KMS-11 (cell line): ENCODE measurements around the gene USP36.
"Not testable (repeated sequence)": the region's sequence is repeated elsewhere in the genome, so short reads cannot be mapped to it uniquely, and the experiment has no call there.

ENCODE experiments used
- H2AFZ ChIP-seq: fragments of 200-600 bp; sonication (generic); 2 replicates; pipeline ENCODE4 v1.6.1; 2016; ENCODE audit warnings: antibody characterized with exemption, mixed run types, low read depth
- H3K27ac ChIP-seq: fragments of 200-600 bp; sonication (generic); 2 replicates; pipeline ENCODE4 v1.6.1; 2016; ENCODE audit warnings: mild to moderate bottlenecking, mixed run types
- H3K27me3 ChIP-seq: fragments of 200-600 bp; sonication (generic); 2 replicates; pipeline ENCODE4 v1.6.1; 2017; ENCODE audit warnings: mild to moderate bottlenecking, low read depth, mixed run types, moderate library complexity; ENCODE audit not compliant: insufficient read depth
- H3K36me3 ChIP-seq: fragments of 200-600 bp; sonication (generic); 2 replicates; pipeline ENCODE4 v1.6.1; 2017; ENCODE audit warnings: mild to moderate bottlenecking, mixed run types; ENCODE audit not compliant: insufficient read depth
- H3K4me1 ChIP-seq: fragments of 200-600 bp; sonication (generic); 2 replicates; pipeline ENCODE4 v1.6.1; 2016; ENCODE audit warnings: mild to moderate bottlenecking, low read depth, mixed run types; ENCODE audit not compliant: poor library complexity, severe bottlenecking
- H3K4me2 ChIP-seq: fragments of 200-600 bp; sonication (generic); 2 replicates; pipeline ENCODE4 v1.7.0; 2016; ENCODE audit warnings: mild to moderate bottlenecking, mixed run types
- H3K4me3 ChIP-seq: fragments of 200-600 bp; sonication (generic); IDR thresholded peaks from 2 replicates; pipeline ENCODE4 v1.6.1; 2017; ENCODE audit warnings: low read depth, low read length, mixed read lengths; ENCODE audit not compliant: insufficient read depth
- H3K79me2 ChIP-seq: fragments of 200-600 bp; sonication (generic); 2 replicates; pipeline ENCODE4 v1.6.1; 2016; ENCODE audit warnings: low read depth, mixed run types; ENCODE audit not compliant: insufficient read depth
- H3K9ac ChIP-seq: fragments of 200-600 bp; sonication (generic); 2 replicates; pipeline ENCODE4 v1.6.1; 2016; ENCODE audit warnings: mild to moderate bottlenecking, mixed run types
- H4K20me1 ChIP-seq: fragments of 200-600 bp; sonication (generic); 2 replicates; pipeline ENCODE4 v1.6.1; 2016; ENCODE audit warnings: mild to moderate bottlenecking, mixed run types; ENCODE audit not compliant: insufficient read depth
- CTCF ChIP-seq: fragments of 200-600 bp; sonication (generic); conservative IDR thresholded peaks from 2 replicates; pipeline ENCODE4 v1.6.1; 2017; ENCODE audit warnings: low read depth, mild to moderate bottlenecking, antibody characterized with exemption, low read length, moderate library complexity, mixed read lengths

USP36 gene

GRCh38 chr17:78840780-78841611 lies at the start of gene USP36:
Gene USP36 (minus strand): TSS chr17:78840814. CDS start chr17:78836363, 4,451 bp downstream.
- H3K4me2 ChIP-seq, result peak within 1 kb of the TSS; percentile 71
- H4K20me1 ChIP-seq, result peaks cover 10% of the 10 kb centered on the region; the same call in 1 of the 2 replicates
- H3K79me2 ChIP-seq, result peaks cover 45% of the 10 kb centered on the region
- TF ChIP-seq CTCF, result no peak
- H3K9ac ChIP-seq, result peak within 1 kb of the TSS; percentile 98
- peak within 1 kb of the TSS; percentile 29 for H3K4me3 ChIP-seq
- peaks cover 35% of the 10 kb centered on the region for H3K4me1 ChIP-seq
- H2AFZ ChIP-seq, result peak within 1 kb of the TSS; percentile 63
- peak within 1 kb of the TSS; percentile 92 for H3K27ac ChIP-seq
- H3K27me3 ChIP-seq, result no peaks in the 10 kb centered on the region
- peaks cover 20% of the 10 kb centered on the region; the same call in 1 of the 2 replicates for H3K36me3 ChIP-seq

- peaks cover 55% of the 10 kb centered on the region for H3K79me2 ChIP-seq
- not testable (repeated sequence) for H3K27me3 ChIP-seq, H4K20me1 ChIP-seq, H3K4me3 ChIP-seq, H2AFZ ChIP-seq, H3K36me3 ChIP-seq
- H3K27ac ChIP-seq, result peak overlapping the region; percentile 94
- peak overlapping the region; percentile 64 for H3K9ac ChIP-seq
- peaks cover 87% of the 10 kb centered on the region for H3K4me1 ChIP-seq
- H3K4me2 ChIP-seq, result peak overlapping the region; percentile 87
Measured at GRCh38 chr17:78890096-78890495, 49.5 kb upstream of the USP36 start.

- Histone ChIP-seq H3K4me2 (peak overlapping the region; percentile 87), H3K36me3 (no peaks in the 10 kb centered on the region), H3K4me3 (no peak overlapping the region), H3K9ac (peak overlapping the region; percentile 64), H3K79me2 (peaks cover 52% of the 10 kb centered on the region), H3K27me3 (no peaks in the 10 kb centered on the region), H4K20me1 (no peaks in the 10 kb centered on the region), H3K4me1 (peaks cover 83% of the 10 kb centered on the region), H2AFZ (peak overlapping the region; percentile 0; the same call in 1 of the 2 replicates), H3K27ac (peak overlapping the region; percentile 94)
- TF ChIP-seq CTCF, result no peak
Measured at GRCh38 chr17:78889531-78889930, 48.9 kb upstream of the USP36 start.

GRCh38 chr17:78888941-78889518 lies 48.4 kb upstream of the USP36 start:
- TF ChIP-seq CTCF, result no peak
- H3K36me3 ChIP-seq, result no peaks in the 10 kb centered on the region
- no peaks in the 10 kb centered on the region for H3K27me3 ChIP-seq
- peak overlapping the region; percentile 0; the same call in 1 of the 2 replicates for H2AFZ ChIP-seq
- H3K9ac ChIP-seq, result peak overlapping the region; percentile 64; the same call in 1 of the 2 replicates
- peaks cover 78% of the 10 kb centered on the region for H3K4me1 ChIP-seq
- peaks cover 50% of the 10 kb centered on the region for H3K79me2 ChIP-seq
- no peak overlapping the region for H3K4me3 ChIP-seq
- no peaks in the 10 kb centered on the region for H4K20me1 ChIP-seq
- peak overlapping the region; percentile 87 for H3K4me2 ChIP-seq
- H3K27ac ChIP-seq, result peak overlapping the region; percentile 94
